ENCODE measurements around the gene SIL1. TPM values are rescaled to one million over a fixed set of nuclear protein-coding genes. Genes with fewer than 3 reads are reported as not detected.
"Not testable (repeated sequence)": the region's sequence is repeated elsewhere in the genome, so short reads cannot be mapped to it uniquely, and the experiment has no call there.

Gene SIL1
- polyA plus RNA-seq, 1 donor (not counting 4 experiments of a cell fraction or from before 2014, with no cell fraction given), result 45.4 TPM

- Histone ChIP-seq H3K4me1 (ENCODE audit: control insufficient read depth, extremely low read depth, insufficient read depth, low read length) (no peaks in the 10 kb centered on the region), H3K4me2 (ENCODE audit: control insufficient read depth, extremely low read depth, insufficient read depth, low read depth, low read length) (no peak overlapping the region), H3K36me3 (ENCODE audit: control insufficient read depth in 2 of 2, extremely low read depth in 1 of 2, insufficient read depth in 2 of 2, low read length in 2 of 2) (peaks cover 56 to 57% of the 10 kb centered on the region in 2 experiments), H3K9ac (ENCODE audit: control insufficient read depth, extremely low read depth, insufficient read depth, low read length) (no peak overlapping the region), H3K4me3 (ENCODE audit: control insufficient read depth in 2 of 3, extremely low read depth in 1 of 3, insufficient read depth in 2 of 3, low read depth in 1 of 3, low read length in 3 of 3) (no peak overlapping the region), H2AFZ (ENCODE audit: control insufficient read depth, low read length) (no peak overlapping the region), H3K27ac (ENCODE audit: control insufficient read depth, insufficient read depth, low read length) (no peak overlapping the region), H3K27me3 (ENCODE audit: control insufficient read depth, extremely low read depth, insufficient read depth, low read length) (no peaks in the 10 kb centered on the region), H4K20me1 (ENCODE audit: control insufficient read depth, extremely low read depth, insufficient read depth, low read length) (no peaks in the 10 kb centered on the region), H3K9me3 (ENCODE audit: control insufficient read depth, low read depth, low read length) (no peaks in the 10 kb centered on the region), H3K9me1 (ENCODE audit: control insufficient read depth, extremely low read depth, insufficient read depth, low read length) (no peaks in the 10 kb centered on the region), H3K79me2 (ENCODE audit: control insufficient read depth, insufficient read depth, low read length) (peaks cover 4% of the 10 kb centered on the region)
- TF ChIP-seq EZH2 (IDR thresholded peaks at IDR 0.05; ENCODE audit: low read length) (no peak), CTCF (optimal IDR thresholded peaks at IDR 0.05 in 1 of 3, IDR thresholded peaks at IDR 0.05 in 1 of 3, conservative IDR thresholded peaks at IDR 0.05 in 1 of 3; ENCODE audit: extremely low read depth in 1 of 3, insufficient read depth in 2 of 3, low read length in 3 of 3) (no peak)
- dilution Hi-C loops (cut with MboI; ENCODE audit: extremely low pct_ligation_motif_present, low sequenced_read_pairs), result no loop called here
- DNase-seq (ENCODE audit: low read depth, low spot score) (no peak), FAIRE-seq (no peak)
Measured at GRCh38 chr5:138926257-138926656, 271.9 kb downstream of the SIL1 start.

- H2AFZ ChIP-seq (ENCODE audit: control insufficient read depth, low read length), result no peak overlapping the region
- H3K27me3 ChIP-seq (ENCODE audit: control insufficient read depth, extremely low read depth, insufficient read depth, low read length), result no peaks in the 10 kb centered on the region
- no peak overlapping the region for H3K4me3 ChIP-seq (ENCODE audit: control insufficient read depth in 2 of 3, extremely low read depth in 1 of 3, insufficient read depth in 2 of 3, low read depth in 1 of 3, low read length in 3 of 3)
- TF ChIP-seq EZH2 (IDR thresholded peaks at IDR 0.05; ENCODE audit: low read length), result no peak
- H3K4me1 ChIP-seq (ENCODE audit: control insufficient read depth, extremely low read depth, insufficient read depth, low read length), result peaks cover 4% of the 10 kb centered on the region
- H3K9me1 ChIP-seq (ENCODE audit: control insufficient read depth, extremely low read depth, insufficient read depth, low read length), result no peaks in the 10 kb centered on the region
- H3K36me3 ChIP-seq (ENCODE audit: control insufficient read depth in 2 of 2, extremely low read depth in 1 of 2, insufficient read depth in 2 of 2, low read length in 2 of 2), result peaks cover 47 to 49% of the 10 kb centered on the region in 2 experiments
- H3K27ac ChIP-seq (ENCODE audit: control insufficient read depth, insufficient read depth, low read length), result no peak overlapping the region
- no peak overlapping the region for H3K9ac ChIP-seq (ENCODE audit: control insufficient read depth, extremely low read depth, insufficient read depth, low read length)
- no peaks in the 10 kb centered on the region for H4K20me1 ChIP-seq (ENCODE audit: control insufficient read depth, extremely low read depth, insufficient read depth, low read length)
- no peaks in the 10 kb centered on the region for H3K9me3 ChIP-seq (ENCODE audit: control insufficient read depth, low read depth, low read length)
- no peak for FAIRE-seq
- no peak overlapping the region for H3K4me2 ChIP-seq (ENCODE audit: control insufficient read depth, extremely low read depth, insufficient read depth, low read depth, low read length)
- dilution Hi-C loops (cut with MboI; ENCODE audit: extremely low pct_ligation_motif_present, low sequenced_read_pairs), result no loop called here
- no peak for DNase-seq (ENCODE audit: low read depth, low spot score)
- H3K79me2 ChIP-seq (ENCODE audit: control insufficient read depth, insufficient read depth, low read length), result peaks cover 4% of the 10 kb centered on the region
Measured at GRCh38 chr5:138925090-138925635, 273.0 kb downstream of the SIL1 start.

- H3K4me3 ChIP-seq (ENCODE audit: control insufficient read depth in 2 of 3, extremely low read depth in 1 of 3, insufficient read depth in 2 of 3, low read depth in 1 of 3, low read length in 3 of 3), result no peak overlapping the region
- H3K27me3 ChIP-seq (ENCODE audit: control insufficient read depth, extremely low read depth, insufficient read depth, low read length), result no peaks in the 10 kb centered on the region
- H3K36me3 ChIP-seq (ENCODE audit: control insufficient read depth in 2 of 2, extremely low read depth in 1 of 2, insufficient read depth in 2 of 2, low read length in 2 of 2), result peaks cover 28 to 37% of the 10 kb centered on the region in 2 experiments
- no peak overlapping the region for H2AFZ ChIP-seq (ENCODE audit: control insufficient read depth, low read length)
- no peak overlapping the region for H3K4me2 ChIP-seq (ENCODE audit: control insufficient read depth, extremely low read depth, insufficient read depth, low read depth, low read length)
- peaks cover 2% of the 10 kb centered on the region for H3K79me2 ChIP-seq (ENCODE audit: control insufficient read depth, insufficient read depth, low read length)
- no peak overlapping the region for H3K9ac ChIP-seq (ENCODE audit: control insufficient read depth, extremely low read depth, insufficient read depth, low read length)
- peaks cover 4% of the 10 kb centered on the region for H3K4me1 ChIP-seq (ENCODE audit: control insufficient read depth, extremely low read depth, insufficient read depth, low read length)
- DNase-seq (ENCODE audit: low read depth, low spot score) (no peak), FAIRE-seq (no peak)
- no peak overlapping the region for H3K27ac ChIP-seq (ENCODE audit: control insufficient read depth, insufficient read depth, low read length)
- dilution Hi-C loops (cut with MboI; ENCODE audit: extremely low pct_ligation_motif_present, low sequenced_read_pairs), result no loop called here
- H4K20me1 ChIP-seq (ENCODE audit: control insufficient read depth, extremely low read depth, insufficient read depth, low read length), result no peaks in the 10 kb centered on the region
- no peaks in the 10 kb centered on the region for H3K9me1 ChIP-seq (ENCODE audit: control insufficient read depth, extremely low read depth, insufficient read depth, low read length)
- H3K9me3 ChIP-seq (ENCODE audit: control insufficient read depth, low read depth, low read length), result no peaks in the 10 kb centered on the region
- TF ChIP-seq EZH2 (IDR thresholded peaks at IDR 0.05; ENCODE audit: low read length) (no peak), CTCF (optimal IDR thresholded peaks at IDR 0.05 in 1 of 3, IDR thresholded peaks at IDR 0.05 in 1 of 3, conservative IDR thresholded peaks at IDR 0.05 in 1 of 3; ENCODE audit: extremely low read depth in 1 of 3, insufficient read depth in 2 of 3, low read length in 3 of 3) (no peak)
Measured at GRCh38 chr5:138922494-138922893, 275.7 kb downstream of the SIL1 start.

GRCh38 chr5:138921362-138921761 is 276.8 kb downstream of the SIL1 start:
- H3K27me3 ChIP-seq (ENCODE audit: control insufficient read depth, extremely low read depth, insufficient read depth, low read length); H3K4me1 ChIP-seq (ENCODE audit: control insufficient read depth, extremely low read depth, insufficient read depth, low read length); H3K4me3 ChIP-seq (ENCODE audit: control insufficient read depth in 2 of 3, extremely low read depth in 1 of 3, insufficient read depth in 2 of 3, low read depth in 1 of 3, low read length in 3 of 3); DNase-seq (ENCODE audit: low read depth, low spot score); FAIRE-seq; H3K9me3 ChIP-seq (ENCODE audit: control insufficient read depth, low read depth, low read length); H3K9ac ChIP-seq (ENCODE audit: control insufficient read depth, extremely low read depth, insufficient read depth, low read length); H4K20me1 ChIP-seq (ENCODE audit: control insufficient read depth, extremely low read depth, insufficient read depth, low read length); H3K9me1 ChIP-seq (ENCODE audit: control insufficient read depth, extremely low read depth, insufficient read depth, low read length); H3K79me2 ChIP-seq (ENCODE audit: control insufficient read depth, insufficient read depth, low read length); H2AFZ ChIP-seq (ENCODE audit: control insufficient read depth, low read length); H3K27ac ChIP-seq (ENCODE audit: control insufficient read depth, insufficient read depth, low read length); dilution Hi-C loops (cut with MboI; ENCODE audit: extremely low pct_ligation_motif_present, low sequenced_read_pairs); H3K4me2 ChIP-seq (ENCODE audit: control insufficient read depth, extremely low read depth, insufficient read depth, low read depth, low read length): not testable (repeated sequence)
- H3K36me3 ChIP-seq (ENCODE audit: control insufficient read depth in 2 of 2, extremely low read depth in 1 of 2, insufficient read depth in 2 of 2, low read length in 2 of 2), result peaks cover 18 to 30% of the 10 kb centered on the region in 2 experiments
